GM10266 (cell line): ENCODE data around the gene DHFR.

ENCODE experiments used
- DNase-seq: peaks from one replicate; pipeline ENCODE4 v3.0.0; 2012; ENCODE audit errors: extremely low spot score
- CTCF ChIP-seq: IDR thresholded peaks from 2 replicates; pipeline ENCODE4 v1.5.1; 2012; ENCODE audit warnings: mild to moderate bottlenecking, low read depth; ENCODE audit not compliant: control insufficient read depth, insufficient read depth; ENCODE audit errors: missing control alignments

The DHFR gene

DNA sequence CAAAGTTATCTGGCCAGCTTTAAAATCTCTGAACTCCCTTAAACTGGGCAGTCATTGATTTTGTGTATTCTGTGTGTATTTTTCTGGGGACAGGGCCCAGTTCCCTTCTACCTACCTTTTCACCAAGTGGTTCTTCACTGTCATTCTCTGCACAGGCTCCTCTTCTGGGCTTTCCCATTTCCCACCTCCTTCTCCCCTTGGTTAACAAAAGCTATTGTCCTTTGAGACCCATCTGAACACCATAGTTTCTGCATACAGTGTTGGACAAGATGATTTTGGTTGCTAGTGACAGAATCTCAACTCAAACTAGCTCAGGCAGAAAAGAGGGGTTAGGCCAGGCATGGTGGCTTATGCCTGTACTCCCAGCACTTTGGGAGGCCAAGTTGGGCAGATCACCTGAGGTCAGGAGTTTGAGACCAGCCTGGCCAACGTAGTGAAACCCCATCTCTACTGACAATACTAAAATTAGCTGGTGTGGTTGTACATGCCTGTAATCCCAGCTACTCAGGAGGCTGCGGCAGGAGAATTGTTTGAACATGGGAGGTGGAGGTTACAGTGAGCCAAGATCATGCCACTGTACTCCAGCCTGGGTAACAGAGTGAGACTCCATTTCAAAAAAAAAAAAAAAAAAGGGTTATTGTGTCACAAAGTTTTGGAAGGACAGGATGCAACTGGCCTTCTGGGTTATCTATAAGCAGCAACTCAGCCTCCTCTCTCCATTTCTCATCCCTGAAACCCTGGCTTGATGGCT, 53.7 kb downstream of the DHFR start:
- DNase-seq, result no peak
- no peak for TF ChIP-seq CTCF

DNA sequence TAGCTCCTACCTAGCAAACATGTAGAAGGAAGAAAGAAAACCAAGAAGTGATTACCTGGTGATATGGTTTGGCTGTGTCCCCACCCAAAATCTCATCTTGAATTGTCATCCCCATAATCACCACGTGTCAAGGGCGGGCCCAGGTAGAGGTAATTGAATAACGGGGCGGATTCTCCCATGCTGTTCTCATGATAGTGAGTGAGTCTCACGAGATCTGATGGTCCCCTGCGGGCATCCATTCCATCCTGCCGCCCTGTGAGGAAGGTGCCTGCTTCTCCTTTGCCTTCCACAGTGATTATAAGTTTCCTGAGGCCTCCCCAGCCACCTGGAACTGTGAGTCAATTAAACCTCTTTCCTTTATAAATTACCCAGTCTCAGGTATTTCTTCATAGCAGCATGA, 57.3 kb downstream of the DHFR start:
- no peak for TF ChIP-seq CTCF
- no peak for DNase-seq

- DNase-seq, result no peak
Observed at GRCh38 chr5:80594810-80595209, 60.0 kb downstream of the DHFR start.

GRCh38 chr5:80592761-80593160, 62.0 kb downstream of the DHFR start:
- no peak for DNase-seq
- TF ChIP-seq CTCF, result no peak

More at GRCh38 chr5:80594810-80595209, 60.0 kb downstream of the DHFR start:
- no peak for TF ChIP-seq CTCF

DNA sequence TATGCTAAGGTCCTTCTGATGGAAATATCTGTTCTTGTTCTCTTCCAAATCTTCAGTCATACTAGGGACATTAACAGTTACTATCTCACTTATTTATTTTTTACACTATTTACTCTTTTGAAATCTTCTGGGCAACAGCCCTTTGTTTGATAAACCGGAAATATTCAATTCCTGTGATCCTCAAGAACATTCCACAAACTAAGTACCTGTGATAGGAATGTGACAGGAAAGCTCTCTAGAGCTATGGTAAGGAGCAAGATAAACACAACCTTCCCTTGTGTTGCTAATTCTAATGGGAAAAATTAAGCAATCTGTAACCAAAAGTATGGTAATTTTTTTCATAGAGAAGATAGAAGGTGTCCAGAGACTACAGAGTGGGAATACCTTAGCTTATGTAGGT, 62.7 kb downstream of the DHFR start:
- DNase-seq, result no peak
- TF ChIP-seq CTCF, result no peak

DNA sequence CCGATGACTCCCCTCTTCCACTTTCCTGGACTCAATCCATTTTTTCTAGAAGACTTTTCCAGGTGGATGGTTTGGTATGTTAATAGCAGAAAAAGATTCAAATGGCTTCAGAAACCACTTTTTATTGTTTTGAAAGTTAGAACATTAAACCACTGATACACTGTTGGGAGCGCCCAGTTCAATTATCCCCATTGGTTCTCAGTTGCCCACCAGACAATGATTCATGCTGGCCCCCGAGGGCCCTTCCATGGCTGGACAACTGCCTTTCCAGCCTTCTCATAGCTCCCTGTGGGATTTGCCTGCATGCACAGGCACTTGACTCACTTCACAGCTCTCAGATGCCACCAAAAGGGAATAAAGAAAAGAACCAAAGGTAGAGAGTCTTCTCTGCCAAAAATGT, 63.4 kb downstream of the DHFR start:
- no peak for TF ChIP-seq CTCF
- no peak for DNase-seq

DNA sequence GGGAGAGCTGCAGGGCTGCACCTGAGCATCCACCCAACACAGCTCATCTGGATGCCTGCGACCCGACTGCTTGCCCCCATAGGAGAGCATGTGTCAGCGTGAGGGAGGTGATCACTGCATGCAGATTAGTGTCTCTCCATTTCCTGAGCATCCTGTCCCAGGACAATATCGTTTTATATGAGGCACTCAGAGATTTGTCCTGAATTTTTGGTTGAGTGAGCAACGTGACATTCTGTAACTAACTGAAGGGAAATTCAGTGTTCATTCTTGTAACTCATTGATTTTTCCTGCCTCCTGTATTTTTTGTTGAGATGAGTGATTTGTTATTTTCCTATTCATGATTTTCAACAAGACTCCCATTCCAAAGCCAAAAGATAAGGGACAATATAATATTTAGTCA, 64.0 kb downstream of the DHFR start:
- TF ChIP-seq CTCF, result no peak

More for the DNA sequence above, 64.0 kb downstream of the DHFR start:
- no peak for DNase-seq
